Measurements from ENCODE around the gene VPS52.
A peak's percentile ranks its signal among the peaks of the same experiment; 100 is the strongest.
"Not testable (repeated sequence)": the region's sequence is repeated elsewhere in the genome, so short reads cannot be mapped to it uniquely, and the experiment has no call there.

Gene VPS52

DNA sequence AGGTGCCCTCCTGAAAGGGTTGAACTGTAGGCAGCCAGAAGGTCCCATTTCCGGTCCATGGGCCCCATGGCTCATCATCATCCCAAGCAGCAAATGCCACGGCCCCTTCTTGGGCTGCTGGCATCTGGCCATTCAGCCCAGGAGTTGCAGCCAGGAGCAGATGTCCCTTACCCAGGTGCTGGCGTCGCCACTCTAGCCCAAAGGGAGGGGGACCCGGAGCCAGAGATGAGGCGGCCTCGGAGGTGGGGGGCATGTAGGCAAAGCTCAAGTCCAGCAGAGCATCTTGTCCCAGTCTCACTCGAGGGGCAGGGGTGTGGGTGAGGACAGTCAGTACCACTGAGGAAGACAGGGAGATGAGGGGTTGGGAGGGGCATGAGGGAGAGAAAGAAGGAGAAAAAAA is 33.4 kb upstream of the VPS52 start:
- DNase-seq (ENCODE audit: low spot score) = no peak

DNA sequence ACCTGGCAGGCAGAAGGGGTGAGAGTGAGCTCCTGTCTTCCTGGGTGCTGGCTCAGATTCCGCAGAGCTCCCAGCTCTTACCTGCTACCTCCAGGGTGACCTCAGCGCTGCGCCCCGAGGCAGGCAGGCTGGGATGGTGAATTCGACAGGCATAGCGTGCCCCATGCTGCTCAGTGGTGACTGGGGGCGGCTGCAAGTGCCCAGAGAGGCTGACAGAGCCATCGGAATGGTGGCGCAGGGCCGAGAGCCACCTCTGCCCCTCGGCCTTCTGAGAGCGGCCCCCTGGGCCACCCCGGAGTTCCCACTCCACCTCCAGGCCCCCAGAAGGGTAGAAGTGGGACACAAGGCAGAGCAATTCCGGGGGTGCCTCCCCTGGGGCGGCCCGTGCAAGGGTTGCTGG is 32.5 kb upstream of the VPS52 start:
- DNase-seq (ENCODE audit: low spot score) = no peak

DNA sequence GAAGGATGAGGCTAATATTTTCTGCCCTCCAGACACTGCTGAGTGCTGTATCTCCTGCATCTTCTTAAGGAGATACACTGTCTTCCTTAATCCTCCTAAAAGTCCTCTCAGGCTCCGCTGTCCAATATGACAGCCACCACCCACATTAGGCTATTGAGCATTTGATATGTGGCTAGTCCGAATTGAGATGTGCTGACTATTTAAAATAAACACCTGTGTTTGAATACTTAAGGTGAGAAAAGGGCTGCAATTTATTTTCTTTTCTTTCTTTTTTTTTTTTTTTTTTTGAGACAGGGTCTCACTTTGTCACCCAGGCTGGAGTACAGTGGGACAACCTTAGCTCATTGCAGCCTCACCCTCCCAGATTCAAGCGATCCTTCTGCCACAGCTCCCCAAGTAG is 30.2 kb upstream of the VPS52 start:
- DNase-seq (ENCODE audit: low spot score) = no peak

DNA sequence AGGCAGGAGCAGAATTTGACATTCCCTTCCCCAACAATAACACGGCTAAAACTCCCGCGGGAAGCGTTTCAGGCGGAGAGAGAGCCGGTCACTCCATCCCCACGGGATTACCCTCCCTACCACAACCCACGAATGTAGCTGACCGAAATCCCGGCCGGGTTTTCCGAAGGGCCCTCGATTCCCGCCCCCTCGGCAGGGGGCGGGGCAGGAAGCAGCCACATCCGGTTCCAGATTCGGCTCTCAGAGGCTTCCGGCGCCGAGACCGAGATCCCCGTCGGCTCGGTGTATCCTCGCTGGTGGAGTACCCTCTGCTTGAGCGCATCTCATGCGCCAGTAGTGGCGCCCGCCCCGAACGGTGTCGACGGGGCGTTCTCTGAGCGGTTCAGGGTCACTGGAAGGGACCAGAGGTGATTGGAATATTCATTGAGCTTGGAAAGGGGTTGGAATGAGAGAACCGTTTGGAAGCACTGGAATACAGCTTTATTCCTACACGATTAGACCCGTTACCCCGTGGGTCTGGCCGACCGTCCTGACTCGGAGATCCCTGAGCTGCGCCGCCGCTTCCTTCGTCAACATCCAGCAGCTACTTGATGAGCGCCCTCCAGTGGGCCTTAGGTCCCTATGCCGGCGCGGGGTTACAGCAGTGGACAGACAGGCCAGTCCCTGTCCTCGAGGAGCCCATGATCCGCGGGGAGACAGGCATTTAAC is 27.7 kb upstream of the VPS52 start:
- peak; percentile 89 for DNase-seq (ENCODE audit: low spot score)

- peak; percentile 83 for DNase-seq (ENCODE audit: low spot score)
Measured at GRCh38 chr6:33298773-33299236, 27.1 kb upstream of the VPS52 start, which contains the start of gene RGL2. RGL2 (minus strand) TSS chr6:33298942; CDS start chr6:33298610, 332 bp downstream.

DNA sequence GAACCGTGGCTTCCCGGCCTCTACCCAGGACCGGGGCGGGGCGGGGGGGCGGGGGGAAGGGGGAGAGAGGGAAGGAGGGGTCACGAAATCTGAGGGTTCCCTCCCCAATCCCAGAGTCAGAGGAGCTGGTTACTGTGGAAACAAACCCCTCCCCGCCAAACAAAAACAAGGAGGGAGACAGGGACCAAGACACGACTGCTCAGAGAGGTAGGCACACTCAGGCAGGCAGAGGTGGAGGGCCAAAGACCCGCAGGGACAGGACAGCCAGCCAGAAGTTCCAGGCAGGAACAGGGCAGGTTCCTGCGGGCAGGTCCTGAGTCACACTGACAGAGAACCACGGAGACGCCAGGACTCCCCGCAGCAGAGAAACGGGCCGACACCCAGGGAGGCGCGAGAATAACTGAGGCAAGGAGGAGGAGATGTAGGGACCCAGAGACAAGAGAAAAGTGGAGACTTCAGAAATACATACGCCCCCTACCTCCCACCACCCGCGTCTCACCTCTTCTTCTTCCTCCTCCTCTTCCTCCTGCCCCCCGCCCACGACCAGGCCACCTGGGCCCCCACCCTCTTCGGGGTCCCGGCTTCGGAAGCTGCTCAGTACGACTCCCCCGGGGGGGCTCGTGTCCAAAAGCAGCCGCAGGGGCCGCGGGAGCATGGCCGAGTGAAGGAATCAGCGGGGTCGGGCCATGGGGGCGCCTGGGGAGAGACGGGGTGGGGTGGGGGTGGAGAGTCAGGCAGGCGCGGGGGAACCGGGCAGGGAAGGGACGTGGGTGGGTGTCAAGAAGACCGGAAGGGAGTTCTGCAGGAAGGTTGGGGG is 26.5 kb upstream of the VPS52 start:
- DNase-seq (ENCODE audit: low spot score) = peak; percentile 47

GRCh38 chr6:33297406-33297955 is 25.8 kb upstream of the VPS52 start:
- no peak for DNase-seq (ENCODE audit: low spot score)

- DNase-seq (ENCODE audit: low spot score) = no peak
Measured at GRCh38 chr6:33296797-33297405, 25.2 kb upstream of the VPS52 start.

- DNase-seq (ENCODE audit: low spot score) = no peak
Measured at GRCh38 chr6:33295621-33296369, 24.1 kb upstream of the VPS52 start.

DNA sequence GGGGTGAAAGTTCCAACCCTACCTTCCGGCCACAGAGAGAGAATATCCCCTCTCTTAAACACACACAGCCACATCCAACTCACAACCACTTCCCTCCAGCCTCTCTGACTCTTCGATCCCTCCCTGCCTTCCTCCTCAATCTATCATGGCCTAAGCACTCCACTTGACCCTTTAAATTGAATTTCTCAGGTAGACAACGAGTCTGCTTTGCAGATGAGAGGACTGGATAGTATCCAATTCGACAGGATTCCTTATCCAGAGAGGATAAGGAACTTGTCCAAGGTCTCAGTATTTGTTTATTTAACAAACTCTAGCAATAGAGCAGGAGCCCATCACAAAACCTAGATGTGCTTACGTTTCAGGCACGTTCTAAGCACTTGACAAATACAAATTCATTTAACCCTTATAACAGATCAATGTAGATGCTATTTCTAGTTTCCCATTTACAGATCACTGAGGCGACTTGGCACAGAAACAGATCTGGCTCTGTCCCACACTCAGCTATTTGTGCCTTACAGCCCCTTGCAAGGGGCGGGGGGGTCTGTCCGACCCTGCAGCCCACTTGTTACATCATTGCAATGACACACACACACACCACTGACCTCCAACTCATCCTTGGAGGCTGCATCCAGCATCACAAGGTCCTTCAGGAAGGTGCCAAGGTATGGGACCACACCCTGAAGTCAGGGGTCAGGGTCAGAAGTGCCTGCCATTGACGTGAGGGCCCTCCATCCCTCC is 22.6 kb upstream of the VPS52 start:
- no peak for DNase-seq (ENCODE audit: low spot score)

DNA sequence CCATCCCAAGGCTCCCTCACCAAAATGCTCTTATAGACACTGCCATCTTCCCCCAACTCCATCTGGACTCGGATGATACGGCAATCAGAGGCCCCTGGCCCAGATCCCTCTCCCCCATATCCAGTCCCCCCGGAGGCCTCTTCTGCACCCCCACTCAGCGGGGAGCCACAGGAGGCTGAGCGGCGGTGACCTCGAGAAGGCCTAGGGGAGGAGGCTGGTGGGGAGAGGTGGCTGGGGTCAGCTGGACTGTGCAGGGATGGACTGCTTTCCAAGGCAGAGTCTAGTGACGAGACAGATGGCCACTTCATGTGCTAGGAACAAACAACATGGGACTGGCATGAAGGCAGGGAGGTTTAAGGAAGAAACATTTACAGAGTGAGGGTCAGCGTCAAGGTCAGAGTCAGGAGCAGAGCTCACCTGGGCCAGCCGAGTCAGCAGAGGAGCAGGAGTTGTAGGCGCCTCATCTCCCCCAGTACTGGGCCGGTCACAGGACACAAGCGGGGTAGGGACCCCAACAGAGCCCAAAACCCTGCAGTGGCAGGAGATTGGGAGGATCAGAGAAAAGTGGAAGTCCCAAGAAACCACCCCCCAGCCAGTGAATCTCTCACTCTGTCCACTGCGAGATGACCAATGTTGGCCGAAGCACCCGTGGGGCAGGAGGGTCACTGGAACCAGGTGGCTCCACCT is 21.5 kb upstream of the VPS52 start:
- DNase-seq (ENCODE audit: low spot score) = no peak

DNA sequence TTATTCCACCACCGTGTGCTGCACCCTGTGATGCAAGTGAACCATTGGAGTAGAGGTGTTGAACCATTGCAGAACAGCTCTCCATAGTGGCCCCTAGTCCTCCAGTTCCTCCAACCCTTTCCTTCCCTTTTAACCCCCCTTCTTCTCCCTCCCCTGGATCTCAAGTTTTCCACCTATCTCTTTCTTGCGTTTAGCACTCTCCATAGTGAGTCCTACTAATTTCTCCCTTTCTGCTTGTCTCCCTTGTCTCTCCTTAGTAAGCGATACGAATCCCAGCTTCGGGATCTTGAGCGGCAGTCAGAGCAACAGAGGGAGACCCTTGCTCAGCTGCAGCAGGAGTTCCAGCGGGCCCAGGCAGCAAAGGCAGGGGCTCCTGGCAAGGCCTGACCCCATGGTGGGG is 18.8 kb upstream of the VPS52 start:
- DNase-seq (ENCODE audit: low spot score) = no peak

- DNase-seq (ENCODE audit: low spot score) = no peak
Measured at GRCh38 chr6:33289784-33290315, 18.2 kb upstream of the VPS52 start.

DNA sequence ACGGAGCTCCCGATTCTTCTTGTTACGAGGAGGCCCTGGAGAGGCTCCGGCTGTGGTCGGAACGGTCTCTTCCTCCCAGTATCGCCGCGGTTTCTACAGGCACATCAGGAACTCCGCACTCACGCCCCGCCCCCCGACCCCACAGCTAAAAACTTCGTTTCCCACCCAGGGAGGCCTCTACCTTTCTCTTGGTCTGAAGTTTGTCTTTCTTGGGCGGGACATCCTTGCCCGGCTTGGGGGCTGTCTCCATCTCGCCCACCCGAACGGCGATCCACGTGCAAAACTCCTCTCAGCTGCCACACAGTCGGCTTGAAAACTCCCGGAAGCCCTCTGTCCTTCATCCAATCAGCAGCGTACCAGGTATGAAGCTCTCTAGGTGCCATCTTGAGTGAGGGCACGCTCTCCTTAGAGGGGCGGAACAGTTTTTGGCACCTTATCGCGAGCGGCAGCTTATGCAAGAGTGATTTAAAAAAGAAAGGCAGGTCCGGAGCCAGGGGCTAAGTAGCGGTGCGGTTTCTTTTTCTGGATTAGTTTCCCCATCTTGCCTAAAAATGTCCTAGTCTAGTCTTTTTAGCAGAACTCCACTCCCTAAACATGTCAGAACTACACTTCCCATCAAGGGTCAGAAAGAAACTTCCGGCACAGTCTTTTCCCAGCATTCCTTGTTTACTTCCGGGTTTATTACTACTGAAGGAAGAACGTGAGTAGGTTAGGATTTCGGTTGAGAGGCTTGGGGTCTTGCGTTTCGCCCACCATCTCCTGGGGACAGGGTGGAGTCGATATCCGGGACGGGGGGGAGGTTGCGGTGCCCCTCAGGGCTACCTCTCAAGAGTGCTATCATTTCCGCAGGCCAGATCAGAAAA is 17.5 kb upstream of the VPS52 start, which contains the start of the genes PFDN6 and WDR46:
Gene PFDN6, plus strand, starts transcription at position 681 of the 863 bp plus-strand sequence. CDS start 256 bp downstream, outside the sequence.
Gene WDR46, minus strand, starts transcription at position 319 of the 863 bp plus-strand sequence. Its CDS starts 69 bp downstream, at position 250.
- DNase-seq (ENCODE audit: low spot score) = peak; percentile 97

- no peak for DNase-seq (ENCODE audit: low spot score)
Measured at GRCh38 chr6:33288141-33288920, 16.7 kb upstream of the VPS52 start.

GRCh38 chr6:33286946-33287914 is 15.6 kb upstream of the VPS52 start:
- no peak for DNase-seq (ENCODE audit: low spot score)

- not testable (repeated sequence) for DNase-seq (ENCODE audit: low spot score)
Measured at GRCh38 chr6:33285214-33285613, 13.5 kb upstream of the VPS52 start.

Measured in globus pallidus (tissue), 1 donor.